Measurements from ENCODE around the gene KLHL14.

DNA sequence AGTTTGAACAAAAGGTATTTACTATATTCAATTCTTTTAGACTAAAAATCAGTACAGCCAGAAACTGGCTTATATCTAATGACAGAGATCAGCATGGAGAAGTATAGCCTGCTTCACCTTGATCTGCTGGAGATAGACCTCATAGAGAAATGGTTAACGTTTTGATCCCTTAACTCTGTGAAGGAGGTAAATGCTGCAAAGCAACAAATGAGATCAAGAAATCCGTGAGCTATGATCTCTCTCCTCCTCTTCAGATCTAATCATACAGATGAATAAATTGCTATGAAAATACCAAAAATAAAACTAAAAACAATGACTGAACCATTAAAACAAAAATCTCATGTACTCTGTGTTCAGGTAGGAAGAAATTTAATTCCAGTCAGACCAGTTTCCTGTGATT lies 42.8 kb downstream of the KLHL14 start:
- no peak for TF ChIP-seq POLR2A (IDR thresholded peaks at IDR 0.05; ENCODE audit: low read length)
- TF ChIP-seq GATA1 (IDR thresholded peaks at IDR 0.05; ENCODE audit: low read depth, low read length) = no peak
